ENCODE data around the gene C2CD4D. TPM values are rescaled to one million over a fixed set of nuclear protein-coding genes. Genes with fewer than 3 reads are reported as not detected.

C2CD4D gene
- total RNA-seq, 1 experiment from 2014 or later = 1.2 TPM

DNA sequence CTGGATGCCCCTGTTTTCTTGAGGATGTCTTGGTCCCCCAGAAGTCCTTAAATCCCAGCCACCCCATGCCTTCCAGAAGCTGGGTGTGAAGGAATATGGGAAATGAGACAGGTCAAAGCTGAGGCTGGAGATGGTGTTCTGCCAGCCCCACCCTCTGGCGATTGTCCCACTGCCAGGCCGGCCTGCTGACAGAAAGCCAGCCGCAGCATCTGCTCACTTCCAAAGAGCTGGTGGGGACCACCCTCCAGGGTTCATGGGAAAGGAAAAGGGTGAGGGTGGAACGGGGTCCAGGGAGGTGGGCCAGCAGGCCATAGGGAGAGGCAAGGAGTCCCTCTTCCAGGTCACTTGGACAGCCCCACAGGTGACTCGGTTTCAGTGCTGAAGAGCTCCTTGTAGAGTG lies 32.5 kb downstream of the C2CD4D start:
- DNase-seq (ENCODE audit: low read depth, low spot score) (no peak), ATAC-seq (no peak)
- H3K4me1 ChIP-seq (ENCODE audit: control insufficient read depth, insufficient read depth, low read length) = peaks cover 3% of the 10 kb centered on the region
- H3K4me3 ChIP-seq (ENCODE audit: low read depth in 2 of 2, low read length in 2 of 2) = no peak overlapping the region
- ChIA-PET POLR2A (no interaction called here), CTCF (no interaction called here)
- H3K9me3 ChIP-seq (ENCODE audit: control insufficient read depth, insufficient read depth, low read depth, low read length) = no peaks in the 10 kb centered on the region
- H3K27ac ChIP-seq (ENCODE audit: low read length) = no peak overlapping the region
- intact Hi-C loops (cut with micrococcal nuclease; ENCODE audit: unreplicated experiment) (no loop called here), in situ Hi-C loops (cut with HindIII; ENCODE audit: low pct_unique_long_range_greater_than_20kb, low sequenced_read_pairs) (no loop called here)
- no peak for TF ChIP-seq CTCF (IDR thresholded peaks at IDR 0.05)
- TF ChIP-seq SIN3A (IDR thresholded peaks at IDR 0.05; ENCODE audit: borderline replicate concordance, insufficient read depth, low read depth, low read length) = no peak
- TF ChIP-seq TCF7L2 (IDR thresholded peaks at IDR 0.05; ENCODE audit: low read depth, low read length) = no peak
- TF ChIP-seq REST (IDR thresholded peaks at IDR 0.05; ENCODE audit: insufficient read depth in 1 of 2, low read depth in 2 of 2, low read length in 1 of 2) = no peak
- TF ChIP-seq POLR2AphosphoS5 (IDR thresholded peaks at IDR 0.05; ENCODE audit: low read depth, low read length) = no peak
- no peaks in the 10 kb centered on the region for H3K36me3 ChIP-seq (ENCODE audit: control insufficient read depth, insufficient read depth, low read length)
- no TSS peak for BruUV-seq (replicated peaks)
- no peaks in the 10 kb centered on the region for H3K27me3 ChIP-seq (ENCODE audit: control insufficient read depth, insufficient read depth, low read length)

DNA sequence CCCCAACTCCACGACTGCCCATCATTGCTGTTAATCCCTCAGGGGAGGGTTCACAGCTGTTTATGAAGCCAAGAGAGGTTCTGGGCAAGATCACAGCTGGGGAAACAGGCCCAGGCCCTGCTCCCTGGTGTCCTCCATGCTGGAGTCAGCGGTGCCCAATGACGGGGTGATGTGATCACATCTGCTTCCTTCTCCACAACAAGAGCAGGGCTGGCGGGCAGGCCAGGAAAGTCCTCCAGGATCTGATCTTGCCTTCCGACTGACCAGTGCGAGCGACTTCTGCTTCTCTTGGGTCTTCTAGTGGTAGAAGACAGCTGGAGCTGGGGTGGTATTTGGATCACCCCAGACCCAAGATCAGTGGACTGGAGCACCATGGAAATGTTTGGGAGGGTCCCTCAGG lies 33.5 kb downstream of the C2CD4D start:
- ChIA-PET POLR2A (no interaction called here), CTCF (no interaction called here)
- Histone ChIP-seq H3K27me3 (ENCODE audit: control insufficient read depth, insufficient read depth, low read length) (no peaks in the 10 kb centered on the region), H3K4me1 (ENCODE audit: control insufficient read depth, insufficient read depth, low read length) (peaks cover 3% of the 10 kb centered on the region), H3K36me3 (ENCODE audit: control insufficient read depth, insufficient read depth, low read length) (no peaks in the 10 kb centered on the region), H3K4me3 (ENCODE audit: low read depth in 2 of 2, low read length in 2 of 2) (no peak overlapping the region), H3K27ac (ENCODE audit: low read length) (no peak overlapping the region), H3K9me3 (ENCODE audit: control insufficient read depth, insufficient read depth, low read depth, low read length) (no peaks in the 10 kb centered on the region)
- DNase-seq (ENCODE audit: low read depth, low spot score) (no peak), ATAC-seq (no peak)
- in situ Hi-C loops (cut with HindIII; ENCODE audit: low pct_unique_long_range_greater_than_20kb, low sequenced_read_pairs) (no loop called here), intact Hi-C loops (cut with micrococcal nuclease; ENCODE audit: unreplicated experiment) (no loop called here)
- BruUV-seq (replicated peaks) = no TSS peak
- TF ChIP-seq SIN3A (IDR thresholded peaks at IDR 0.05; ENCODE audit: borderline replicate concordance, insufficient read depth, low read depth, low read length) (no peak), CTCF (IDR thresholded peaks at IDR 0.05) (no peak), POLR2AphosphoS5 (IDR thresholded peaks at IDR 0.05; ENCODE audit: low read depth, low read length) (no peak), TCF7L2 (IDR thresholded peaks at IDR 0.05; ENCODE audit: low read depth, low read length) (no peak)

Data from Panc1 (cell line).